GM18867 (cell line): Measurements from ENCODE around the gene COL18A1.

Experiments used
- ATAC-seq: cut with Tn5 transposase; IDR thresholded peaks from one replicate; pipeline ENCODE4 v1.9.1; 2021; ENCODE audit warnings: mild to moderate bottlenecking, moderate library complexity; ENCODE audit not compliant: unreplicated experiment

The COL18A1 gene

DNA sequence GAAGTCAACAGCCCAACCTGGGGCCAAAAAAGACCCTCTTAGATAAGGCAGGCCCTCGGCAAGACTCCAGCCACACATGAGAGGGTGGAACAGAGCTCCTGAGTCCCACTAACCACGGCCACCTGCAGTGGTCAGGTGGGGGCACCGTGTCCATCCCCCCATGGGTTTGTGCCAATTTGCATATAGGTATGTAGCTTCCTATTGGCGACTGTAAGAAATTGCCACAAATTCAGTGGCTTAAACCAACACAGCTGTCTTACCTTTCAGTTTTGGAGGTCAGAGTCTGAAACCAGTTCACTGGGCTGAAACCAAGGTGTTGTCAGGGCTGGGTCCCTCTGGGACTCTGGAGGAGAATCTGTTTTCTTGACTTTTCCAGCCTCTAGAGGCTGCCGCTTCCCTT, 59.3 kb downstream of the COL18A1 start:
- no peak for ATAC-seq

DNA sequence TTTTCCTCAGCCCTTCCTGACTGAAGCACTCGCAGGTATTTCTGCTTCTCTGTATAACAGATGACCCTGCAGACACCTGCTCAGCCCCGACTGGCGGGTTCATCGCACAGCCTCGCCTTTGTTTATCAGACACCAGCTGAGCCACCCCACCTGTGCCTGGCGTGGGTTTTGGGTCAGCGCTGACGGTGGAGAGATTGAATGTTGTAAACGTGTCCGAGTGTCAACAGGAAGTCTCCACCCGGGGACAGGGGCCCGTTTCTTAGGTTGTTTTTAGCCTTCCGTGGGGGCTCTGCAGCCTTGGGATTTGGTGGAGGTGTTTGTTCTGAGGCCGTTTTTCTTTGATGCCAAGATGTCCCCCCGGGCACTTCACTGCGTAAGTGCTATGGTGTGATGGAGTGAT, 60.1 kb downstream of the COL18A1 start:
- ATAC-seq = no peak

DNA sequence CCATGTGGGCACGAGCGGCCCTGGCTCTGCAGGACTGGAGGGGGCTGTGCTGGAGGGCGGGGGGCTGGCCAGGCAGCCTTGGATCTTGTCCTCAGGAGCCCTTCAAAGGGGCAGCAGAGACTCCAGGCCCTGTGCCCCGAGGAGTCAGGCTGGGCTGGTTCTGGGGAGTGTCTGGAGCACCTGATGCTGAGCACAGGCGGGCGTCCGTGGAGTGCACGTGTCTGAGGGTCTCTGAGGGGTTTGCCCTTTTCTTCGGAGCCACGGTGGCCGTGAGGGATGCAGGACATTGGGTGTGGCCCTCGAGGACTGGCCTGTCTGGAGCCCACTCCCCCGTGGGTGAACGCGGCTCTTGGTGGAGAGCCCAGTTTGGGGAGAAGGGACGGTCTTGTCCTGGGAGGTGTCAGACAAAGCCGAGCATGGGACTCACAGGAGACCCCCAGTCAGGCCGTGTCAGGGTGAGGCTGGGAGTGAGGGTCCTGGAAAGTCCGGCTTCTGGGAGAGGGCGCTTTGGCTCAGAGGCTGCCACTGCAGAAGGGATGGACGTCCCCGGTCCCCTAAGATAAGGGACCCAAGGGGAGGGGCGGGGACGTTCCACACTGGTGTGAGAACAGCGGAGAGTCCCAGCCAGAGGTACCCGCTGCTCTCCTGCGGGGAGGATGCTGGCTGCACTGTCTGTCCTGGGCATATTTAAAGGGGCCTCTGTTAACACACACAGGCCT, 60.8 kb downstream of the COL18A1 start:
- no peak for ATAC-seq

DNA sequence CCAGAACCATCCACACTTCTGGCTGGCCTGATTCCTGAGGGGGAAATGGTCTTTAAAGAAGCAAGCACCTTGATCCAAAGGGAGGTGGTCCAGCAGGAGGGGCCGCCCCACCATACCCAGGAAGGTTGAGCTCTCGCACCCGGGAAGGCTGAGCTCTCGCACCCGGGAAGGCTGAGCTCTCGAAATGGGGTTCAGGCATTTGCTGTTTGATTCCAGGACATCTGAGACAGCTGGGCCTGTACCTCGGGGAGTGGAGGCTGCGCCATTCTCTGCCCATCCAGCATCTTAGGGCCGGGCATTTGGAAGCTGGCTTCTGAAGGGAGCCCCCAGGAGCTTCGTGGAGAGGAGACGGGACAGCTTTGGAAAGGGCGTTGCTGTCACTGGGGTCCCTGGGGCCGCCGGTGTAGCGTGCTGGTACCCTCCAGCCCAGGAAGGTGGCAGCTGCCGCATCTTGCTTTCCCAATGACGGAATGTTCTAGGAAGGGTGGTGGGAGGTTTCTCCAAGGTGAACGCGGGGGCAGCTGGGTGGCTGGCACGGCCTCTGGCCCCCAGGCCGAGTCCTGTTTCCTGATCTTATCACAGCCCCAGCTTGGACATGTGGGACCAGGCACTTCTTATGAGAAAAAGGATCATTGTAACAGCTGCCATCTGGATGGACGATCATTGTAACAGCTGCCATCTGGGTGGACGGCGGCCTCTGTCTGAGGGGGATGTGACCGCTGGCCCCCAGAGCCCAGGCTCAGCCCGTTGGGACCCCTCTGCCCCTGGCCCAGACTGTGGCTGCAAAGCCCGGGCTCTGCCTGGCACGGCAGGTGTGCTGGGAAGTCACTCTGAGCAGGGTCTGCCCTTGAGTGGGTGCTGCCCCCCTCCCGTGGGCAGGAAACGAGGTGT, 61.6 kb downstream of the COL18A1 start:
- no peak for ATAC-seq

DNA sequence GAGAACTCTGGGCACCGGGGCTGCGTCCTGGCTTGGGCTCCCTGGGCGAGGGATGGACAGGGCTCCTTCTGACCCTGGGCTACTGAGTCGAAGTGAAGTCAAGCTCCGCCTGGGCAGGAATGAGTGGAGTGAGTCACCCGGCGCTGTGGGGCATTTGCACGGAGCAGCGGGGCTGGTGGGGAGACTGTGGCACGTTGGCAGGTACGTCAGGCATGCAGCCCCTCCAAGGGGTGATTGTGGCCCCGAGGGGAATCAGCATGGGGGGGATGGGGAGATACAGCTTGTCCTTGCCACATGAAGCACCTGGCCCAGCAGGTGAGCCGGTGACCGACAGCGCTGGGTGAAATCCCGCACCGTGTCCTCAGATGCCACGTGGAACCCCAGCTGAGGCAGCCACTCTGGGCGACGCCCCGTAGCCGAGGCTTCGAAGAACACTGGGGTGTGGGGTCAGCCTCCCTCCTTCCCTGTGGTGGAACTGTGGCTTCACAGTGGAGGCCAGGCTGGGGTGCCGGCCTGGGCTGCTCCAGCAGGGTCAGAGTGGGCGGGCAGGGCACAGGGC, 62.3 kb downstream of the COL18A1 start:
- no peak for ATAC-seq

DNA sequence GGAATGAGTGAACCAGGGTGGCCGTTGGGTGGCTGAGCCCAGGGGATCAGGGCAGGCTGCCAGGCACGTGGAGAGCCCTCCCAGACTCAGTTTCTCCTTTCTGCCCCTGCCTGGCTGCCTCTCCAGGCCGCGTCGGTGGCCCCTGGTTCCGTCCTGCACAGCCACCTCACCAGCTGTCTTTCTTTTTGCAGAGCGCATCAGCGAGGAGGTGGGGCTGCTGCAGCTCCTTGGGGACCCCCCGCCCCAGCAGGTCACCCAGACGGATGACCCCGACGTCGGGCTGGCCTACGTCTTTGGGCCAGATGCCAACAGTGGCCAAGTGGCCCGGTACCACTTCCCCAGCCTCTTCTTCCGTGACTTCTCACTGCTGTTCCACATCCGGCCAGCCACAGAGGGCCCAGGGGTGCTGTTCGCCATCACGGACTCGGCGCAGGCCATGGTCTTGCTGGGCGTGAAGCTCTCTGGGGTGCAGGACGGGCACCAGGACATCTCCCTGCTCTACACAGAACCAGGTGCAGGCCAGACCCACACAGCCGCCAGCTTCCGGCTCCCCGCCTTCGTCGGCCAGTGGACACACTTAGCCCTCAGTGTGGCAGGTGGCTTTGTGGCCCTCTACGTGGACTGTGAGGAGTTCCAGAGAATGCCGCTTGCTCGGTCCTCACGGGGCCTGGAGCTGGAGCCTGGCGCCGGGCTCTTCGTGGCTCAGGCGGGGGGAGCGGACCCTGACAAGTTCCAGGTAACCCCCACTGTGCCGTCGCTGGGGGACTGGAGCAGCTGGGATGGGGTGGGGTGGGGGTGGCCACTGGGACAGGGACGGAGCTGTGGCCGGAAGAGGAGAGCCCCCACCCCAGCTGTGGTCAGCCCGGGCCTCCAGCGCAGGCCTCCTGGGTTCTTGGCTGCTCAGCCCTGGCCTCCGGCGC, 63.3 kb downstream of the COL18A1 start:
- ATAC-seq = no peak

DNA sequence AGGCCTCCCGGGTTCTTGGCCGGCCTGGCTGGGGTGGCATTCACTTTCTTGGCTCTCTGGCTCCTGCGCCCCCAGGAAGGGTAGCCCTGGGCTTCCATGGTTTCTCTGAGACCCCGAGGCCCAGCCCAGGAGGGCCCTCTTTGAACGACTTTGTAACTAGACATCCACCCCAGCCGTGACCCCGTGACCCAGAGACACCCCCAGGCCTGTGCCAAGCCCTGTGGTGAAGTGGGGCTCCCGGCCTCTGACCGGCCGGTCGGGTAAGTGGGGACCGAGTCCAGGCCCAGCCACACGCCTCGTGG, 64.0 kb downstream of the COL18A1 start:
- ATAC-seq = no peak

DNA sequence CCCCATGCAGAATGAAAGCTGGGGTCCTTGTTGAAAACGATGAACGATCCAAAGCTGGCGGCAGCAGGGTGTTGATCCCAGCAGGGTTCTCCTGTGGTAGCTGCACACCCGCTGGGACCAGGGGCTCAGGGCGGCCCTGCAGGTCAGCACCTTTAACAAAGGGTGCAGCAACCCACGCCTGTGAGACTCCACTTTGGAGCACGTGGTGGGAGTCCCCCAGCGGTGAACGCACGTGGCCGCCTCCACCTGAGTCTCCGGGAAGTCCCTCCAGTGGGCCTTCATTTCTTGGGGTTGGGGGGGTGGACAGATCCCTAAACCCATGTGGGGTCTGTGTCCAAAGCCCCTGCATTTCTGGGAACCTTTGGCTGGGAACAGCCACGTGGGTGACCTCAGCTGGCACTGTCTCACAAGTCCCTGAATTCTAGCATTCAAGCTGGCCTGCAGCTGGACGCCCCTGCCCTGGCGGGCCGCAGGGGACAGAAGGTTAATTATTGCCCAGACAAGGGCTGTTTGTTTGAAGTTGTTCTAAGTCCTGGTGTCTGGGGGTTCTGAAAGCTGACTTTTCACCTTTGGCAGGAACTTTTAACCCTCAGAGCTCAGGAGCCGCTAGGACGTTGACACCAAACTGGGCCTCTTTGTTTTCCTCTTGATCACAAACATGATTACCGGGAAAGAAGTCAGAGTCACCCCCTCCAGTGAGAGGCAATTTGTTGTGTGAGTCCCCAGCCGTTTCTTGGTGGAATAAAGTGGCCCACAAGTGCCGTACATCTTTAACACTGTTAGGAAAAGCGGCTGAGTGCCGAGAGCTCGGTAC, 64.5 kb downstream of the COL18A1 start:
- no peak for ATAC-seq

DNA sequence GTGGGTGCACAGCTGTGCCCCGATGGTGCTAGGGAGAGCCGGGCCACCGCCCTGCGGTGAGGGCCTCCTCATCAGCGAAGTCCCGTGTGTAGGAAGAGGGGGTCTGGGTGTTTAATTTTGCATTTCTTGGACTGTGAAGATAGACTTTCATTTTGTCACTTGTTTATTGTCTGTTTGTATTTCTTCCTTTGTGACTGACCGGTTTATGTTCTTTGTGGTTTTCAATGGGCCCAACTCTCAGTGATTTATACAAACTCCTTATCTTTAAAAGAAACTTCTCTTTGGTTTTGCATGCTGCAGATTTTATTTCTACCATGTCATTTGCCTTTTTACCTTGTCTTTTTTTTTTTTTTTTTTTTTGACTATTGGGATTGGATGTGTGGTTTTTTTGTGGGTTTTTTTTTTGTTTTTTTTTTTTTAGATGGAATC, 65.1 kb downstream of the COL18A1 start:
- ATAC-seq = no peak

DNA sequence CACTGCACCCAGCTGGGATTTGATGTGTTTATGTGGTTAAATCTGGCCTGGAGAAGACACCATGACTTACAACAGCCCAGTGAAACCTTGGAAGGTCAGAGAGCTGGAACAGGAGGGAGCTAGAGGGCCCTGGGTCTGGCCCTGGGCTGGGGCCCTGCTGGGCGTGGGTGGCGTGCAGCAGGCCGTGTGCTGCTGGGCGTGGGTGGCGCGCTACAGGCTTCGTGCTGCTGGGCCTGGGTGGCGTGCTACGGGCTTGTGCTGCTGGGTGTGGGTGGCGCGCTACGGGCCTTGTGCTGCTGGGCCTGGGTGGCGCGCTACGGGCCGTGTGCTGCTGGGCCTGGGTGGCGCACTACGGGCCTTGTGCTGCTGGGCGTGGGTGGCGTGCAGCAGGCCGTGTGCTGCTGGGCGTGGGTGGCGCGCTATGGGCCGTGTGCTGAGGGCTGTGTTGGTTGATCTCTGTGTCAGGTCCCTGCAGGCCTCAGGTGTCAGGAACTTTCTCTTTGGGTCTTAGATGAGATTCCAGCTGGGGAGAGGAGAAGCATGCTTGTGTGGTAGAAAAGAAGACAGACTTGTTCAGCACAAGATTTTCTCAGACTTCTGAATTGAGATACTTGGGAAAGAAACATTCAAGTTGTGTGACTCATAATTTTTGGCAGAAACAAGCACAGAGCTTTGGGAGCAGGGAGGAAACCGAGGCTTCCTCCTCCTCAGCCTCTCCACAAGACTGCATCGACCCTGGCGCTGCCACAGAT, 66.0 kb downstream of the COL18A1 start:
- no peak for ATAC-seq

DNA sequence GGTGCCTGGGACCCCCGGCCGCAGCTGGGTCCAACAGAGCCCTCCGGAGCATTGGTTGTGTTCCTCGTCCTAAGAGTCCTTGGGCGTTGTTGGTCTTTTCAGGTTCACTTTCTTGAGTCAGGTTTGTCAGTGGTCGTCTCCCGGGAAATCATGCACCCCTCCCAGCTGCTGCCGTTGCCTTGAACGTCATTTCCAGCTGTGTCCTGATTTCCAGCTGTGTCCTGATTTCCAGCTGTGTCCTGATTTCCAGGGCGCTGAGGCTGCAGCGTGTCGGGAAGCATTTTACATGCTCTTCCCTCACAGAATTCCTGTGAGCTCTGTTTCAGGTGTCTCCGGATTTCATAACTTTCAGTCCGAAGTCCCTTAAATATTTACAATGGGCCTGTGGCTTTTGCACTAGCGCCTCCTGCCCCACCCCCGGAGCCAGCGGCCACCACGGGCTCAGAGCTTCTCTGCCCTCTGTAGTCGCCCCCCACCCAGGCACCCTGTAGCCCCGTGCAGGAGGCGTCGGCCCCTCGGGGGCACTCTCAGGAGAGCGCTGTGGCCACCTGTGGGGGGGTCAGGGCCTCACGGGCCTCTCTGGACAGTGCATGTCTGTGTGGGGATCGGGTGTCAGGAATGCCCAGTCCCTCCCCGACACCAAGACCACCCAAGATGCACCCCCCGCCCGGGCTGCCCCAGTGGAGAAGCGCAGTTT, 66.7 kb downstream of the COL18A1 start:
- no peak for ATAC-seq

DNA sequence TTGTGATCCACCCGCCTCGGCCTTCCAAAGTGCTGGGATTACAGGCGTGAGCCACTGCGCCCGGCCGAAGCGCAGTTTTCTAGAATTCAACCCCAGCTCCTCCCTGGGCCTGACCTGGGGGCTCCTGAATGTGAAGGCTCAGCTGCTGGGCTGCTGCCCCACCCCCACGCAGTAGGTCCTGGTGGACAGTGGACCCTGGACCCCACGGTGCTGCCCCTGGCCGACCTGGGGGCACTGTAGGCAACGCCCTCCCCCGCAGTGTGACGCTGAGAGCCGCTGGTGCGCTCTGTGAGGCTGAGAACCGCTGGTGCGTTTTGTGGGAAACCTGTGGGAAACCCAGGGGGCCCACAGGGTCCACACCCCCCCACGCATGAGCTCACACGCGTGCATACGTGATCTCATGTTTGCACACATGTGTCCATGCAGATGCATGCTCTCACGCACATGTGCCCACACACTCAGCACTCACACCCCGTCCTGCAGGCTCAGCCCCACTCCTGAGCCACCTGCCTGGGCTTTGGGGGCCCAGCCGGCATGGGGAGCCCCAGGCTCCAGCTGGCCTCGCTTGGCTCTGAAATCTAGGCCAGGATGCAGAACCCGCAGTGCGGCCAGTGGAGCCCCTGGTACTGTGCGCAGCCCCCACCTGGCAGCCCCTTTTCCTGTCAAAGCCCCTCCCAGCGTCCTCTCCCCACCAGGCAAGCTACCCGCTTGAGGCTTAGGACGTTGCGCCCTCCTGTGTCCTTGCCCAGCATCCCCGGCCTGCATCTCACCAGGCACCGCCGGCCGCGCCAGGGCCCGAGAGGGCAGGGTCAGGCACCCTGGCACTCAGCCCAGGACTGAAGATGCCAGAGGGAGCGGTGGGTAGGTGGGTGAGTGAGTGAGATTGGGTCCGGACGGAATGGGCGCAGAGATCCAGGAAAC, 67.7 kb downstream of the COL18A1 start:
- ATAC-seq = no peak

DNA sequence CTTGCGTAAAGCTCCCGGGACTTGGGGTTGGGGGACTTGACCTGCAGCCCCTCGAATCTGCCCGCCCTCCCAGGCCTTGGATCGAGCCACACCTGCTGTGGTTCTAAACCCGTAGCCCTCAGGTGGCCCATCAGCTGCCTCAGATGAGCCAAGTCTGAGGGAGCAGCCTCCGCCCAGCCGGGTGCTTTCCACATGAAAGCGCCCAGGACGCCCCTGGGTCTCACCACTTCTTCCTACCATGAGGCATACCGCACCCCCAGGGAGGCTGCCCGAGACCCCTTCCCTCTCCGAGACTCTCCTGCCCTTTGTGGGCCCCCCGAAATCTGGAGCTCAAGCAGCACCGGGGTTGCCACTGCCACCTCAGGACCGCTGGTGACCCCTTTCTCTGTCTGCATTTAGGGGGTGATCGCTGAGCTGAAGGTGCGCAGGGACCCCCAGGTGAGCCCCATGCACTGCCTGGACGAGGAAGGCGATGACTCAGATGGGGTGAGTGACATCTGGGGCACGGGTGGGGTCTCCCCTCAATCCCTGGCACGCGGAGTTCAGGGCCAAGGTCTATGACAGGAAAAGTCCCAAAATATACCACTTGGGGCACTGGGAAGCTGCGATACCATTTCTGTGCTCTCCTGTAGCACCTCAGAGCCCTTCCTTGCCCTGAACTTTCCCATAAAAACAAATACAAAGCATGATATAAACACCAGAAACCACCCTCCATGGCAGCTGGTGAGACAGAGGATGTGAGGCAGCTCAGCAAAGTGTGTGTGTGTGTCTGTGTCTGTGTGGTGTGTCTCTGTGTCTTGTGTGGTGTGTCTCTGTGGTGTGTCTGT, 68.7 kb downstream of the COL18A1 start:
- no peak for ATAC-seq

DNA sequence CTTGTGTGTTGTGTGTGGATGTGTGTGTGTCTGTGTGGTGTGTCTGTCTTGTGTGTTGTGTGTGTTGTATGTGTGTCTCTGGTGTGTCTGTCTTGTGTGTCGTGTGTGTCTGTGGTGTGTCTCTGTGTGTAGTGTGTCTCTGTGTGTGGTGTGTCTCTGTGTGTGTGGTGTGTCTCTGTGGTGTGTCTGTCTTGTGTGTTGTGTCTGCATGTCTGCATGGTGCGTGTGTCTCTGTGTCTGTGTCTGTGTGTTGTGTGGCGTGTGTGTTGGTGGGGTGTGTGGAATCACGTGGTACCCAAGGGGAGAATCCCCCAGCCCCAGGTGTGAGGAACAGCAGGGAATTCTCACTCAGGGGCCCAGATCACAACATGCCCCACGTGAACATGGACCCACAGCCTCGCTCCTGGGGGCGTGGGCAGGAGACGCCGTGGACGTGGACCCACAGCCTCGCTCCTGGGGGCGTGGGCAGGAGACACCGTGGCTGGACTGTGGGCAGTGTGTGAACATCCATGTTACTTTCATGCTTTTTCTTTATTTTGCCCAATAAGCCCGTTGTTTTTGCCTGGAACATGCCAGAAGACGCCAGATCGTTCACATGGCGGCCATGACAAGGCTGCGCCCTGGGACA, 69.5 kb downstream of the COL18A1 start:
- no peak for ATAC-seq

DNA sequence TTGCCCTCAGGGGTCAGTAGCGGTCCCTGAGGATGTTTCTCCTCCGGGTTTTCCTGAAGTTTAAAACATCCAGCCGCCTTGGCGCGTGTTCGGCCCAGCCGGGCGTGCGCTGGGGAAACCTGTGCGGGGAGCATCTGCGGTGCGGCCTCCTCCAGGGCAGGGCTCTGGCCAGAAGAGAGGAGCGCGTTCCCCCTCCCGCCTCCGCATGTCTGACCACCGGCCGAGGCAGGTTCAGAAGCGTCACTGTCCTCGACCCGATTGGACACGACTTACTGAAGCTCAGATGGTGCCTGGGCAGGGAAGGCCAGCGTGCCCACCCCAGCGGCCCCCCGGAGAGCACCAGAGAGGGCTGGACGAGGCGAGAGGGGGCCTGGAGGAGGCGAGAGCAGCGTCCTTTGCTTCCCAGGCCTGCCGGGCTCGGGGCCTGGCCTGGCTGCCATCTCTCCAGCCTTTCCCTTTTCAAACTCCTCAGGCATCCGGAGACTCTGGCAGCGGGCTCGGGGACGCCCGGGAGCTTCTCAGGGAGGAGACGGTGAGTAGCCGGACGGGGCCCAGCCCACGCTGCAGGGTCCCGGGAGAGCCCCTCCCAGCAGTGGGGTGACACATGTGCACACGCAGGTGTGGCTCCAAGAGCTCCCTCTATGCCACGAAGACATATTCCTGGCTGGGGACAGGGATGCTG, 70.2 kb downstream of the COL18A1 start:
- no peak for ATAC-seq
